ENCODE results near the gene ARFGEF3. TPM values are rescaled to one million over a fixed set of nuclear protein-coding genes. Genes with fewer than 3 reads are reported as not detected.

The ARFGEF3 gene
- total and polyA plus RNA-seq, 11 donors, result 0.58 to 11.9 (median 2.5) TPM

- H3K27ac ChIP-seq, result no peak overlapping the region
- no peaks in the 10 kb centered on the region for H3K27me3 ChIP-seq
- DNase-seq (no peak), ATAC-seq (no peak)
- H3K4me1 ChIP-seq, result no peaks in the 10 kb centered on the region
- peaks cover 0 to 4% (median 0%) of the 10 kb centered on the region in 12 donors for H3K9me3 ChIP-seq
- H3K36me3 ChIP-seq, result no peaks in the 10 kb centered on the region
- TF ChIP-seq CTCF (IDR thresholded peaks at IDR 0.05) (no peak), POLR2A (IDR thresholded peaks at IDR 0.05) (no peak)
- H3K4me3 ChIP-seq, result no peak overlapping the region
- 68 to 78% (median 69%) methylated on average over 6 of the region's 6 CpGs for WGBS, 4 donors
- intact Hi-C loops (cut with DNase I), result no loop called here
Measured at GRCh38 chr6:138198430-138199091, 36.8 kb downstream of the ARFGEF3 start.

GRCh38 chr6:138201836-138202235, 40.1 kb downstream of the ARFGEF3 start:
- no peak overlapping the region for H3K4me3 ChIP-seq
- no peak for DNase-seq
- H3K36me3 ChIP-seq, result no peaks in the 10 kb centered on the region
- TF ChIP-seq POLR2A (IDR thresholded peaks at IDR 0.05) (no peak), CTCF (IDR thresholded peaks at IDR 0.05) (no peak)
- 94 to 97% (median 96%) methylated on average over 4 of the region's 4 CpGs for WGBS, 4 donors
- H3K4me1 ChIP-seq, result peaks cover 0 to 15% (median 1%) of the 10 kb centered on the region in 12 donors
- H3K27ac ChIP-seq, result no peak overlapping the region
- intact Hi-C loops (cut with DNase I), result no loop called here
- H3K27me3 ChIP-seq, result no peaks in the 10 kb centered on the region
- ATAC-seq, result no peak
- peaks cover 0 to 4% (median 0%) of the 10 kb centered on the region in 12 donors for H3K9me3 ChIP-seq

- WGBS, 4 donors, result 89 to 96% (median 92%) methylated on average over 2 of the region's 2 CpGs
- DNase-seq, result no peak
- Histone ChIP-seq H3K27ac (no peak overlapping the region), H3K27me3 (no peaks in the 10 kb centered on the region), H3K9me3 (peaks cover 0 to 4% (median 0%) of the 10 kb centered on the region in 12 donors), H3K4me3 (no peak overlapping the region), H3K4me1 (peaks cover 0 to 18% (median 1%) of the 10 kb centered on the region in 12 donors), H3K36me3 (no peaks in the 10 kb centered on the region)
- TF ChIP-seq CTCF (IDR thresholded peaks at IDR 0.05) (no peak), POLR2A (IDR thresholded peaks at IDR 0.05) (no peak)
- no peak for ATAC-seq
- intact Hi-C loops (cut with DNase I), result no loop called here
Measured at GRCh38 chr6:138203315-138203714, 41.6 kb downstream of the ARFGEF3 start.

GRCh38 chr6:138204303-138204702, 42.6 kb downstream of the ARFGEF3 start:
- Histone ChIP-seq H3K27me3 (no peaks in the 10 kb centered on the region), H3K9me3 (peaks cover 0 to 4% (median 0%) of the 10 kb centered on the region in 12 donors), H3K27ac (no peak overlapping the region), H3K4me3 (no peak overlapping the region), H3K4me1 (peaks cover 0 to 18% (median 1%) of the 10 kb centered on the region in 12 donors), H3K36me3 (no peaks in the 10 kb centered on the region)
- TF ChIP-seq CTCF (IDR thresholded peaks at IDR 0.05) (no peak), POLR2A (IDR thresholded peaks at IDR 0.05) (no peak)
- intact Hi-C loops (cut with DNase I), result no loop called here
- DNase-seq (no peak), ATAC-seq (no peak)

All from heart left ventricle (tissue), 16 donors.